ENCODE measurements around the gene SLC49A3. TPM values are rescaled to one million over a fixed set of nuclear protein-coding genes. Genes with fewer than 3 reads are reported as not detected.

SLC49A3 gene
- total and polyA plus RNA-seq, 2 experiments from 2014 or later: 1.3 to 3.7 TPM

DNA sequence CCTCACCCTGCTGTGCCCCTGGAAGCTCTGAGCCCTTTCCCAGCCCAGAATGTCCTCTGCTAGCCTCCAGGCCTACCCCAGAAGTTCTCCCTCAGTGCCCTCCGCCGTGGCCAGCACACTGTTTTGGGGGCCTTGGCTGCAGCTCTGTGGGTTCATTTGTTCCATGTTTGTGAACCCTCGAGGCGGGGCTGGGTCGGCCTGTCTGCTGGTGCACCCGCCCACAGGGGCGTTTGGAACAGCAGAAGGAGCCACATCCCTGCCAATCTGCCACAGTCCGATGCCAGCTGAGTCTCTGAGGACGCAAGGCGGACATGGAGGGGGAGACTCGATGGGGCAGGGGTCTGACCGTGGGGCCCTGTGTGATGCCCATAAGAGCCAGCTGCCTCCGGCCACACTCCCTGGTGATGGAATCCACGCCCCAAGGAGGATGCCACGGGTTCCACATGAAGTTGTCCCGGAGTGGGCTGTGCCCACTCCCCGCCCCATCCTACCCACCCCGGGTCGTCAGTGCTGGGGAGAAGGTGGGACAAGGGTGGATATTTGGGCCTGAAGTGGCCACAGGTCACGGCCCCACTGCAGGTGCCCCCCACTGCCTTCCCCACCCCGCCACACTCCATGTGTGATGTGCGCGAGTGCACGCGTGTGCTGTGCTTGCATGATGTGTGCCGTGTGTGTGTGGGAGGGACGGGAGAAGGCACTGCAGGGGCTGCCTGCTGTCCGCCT, 22.0 kb downstream of the SLC49A3 start (continued):
- TF ChIP-seq, protein P1, sequence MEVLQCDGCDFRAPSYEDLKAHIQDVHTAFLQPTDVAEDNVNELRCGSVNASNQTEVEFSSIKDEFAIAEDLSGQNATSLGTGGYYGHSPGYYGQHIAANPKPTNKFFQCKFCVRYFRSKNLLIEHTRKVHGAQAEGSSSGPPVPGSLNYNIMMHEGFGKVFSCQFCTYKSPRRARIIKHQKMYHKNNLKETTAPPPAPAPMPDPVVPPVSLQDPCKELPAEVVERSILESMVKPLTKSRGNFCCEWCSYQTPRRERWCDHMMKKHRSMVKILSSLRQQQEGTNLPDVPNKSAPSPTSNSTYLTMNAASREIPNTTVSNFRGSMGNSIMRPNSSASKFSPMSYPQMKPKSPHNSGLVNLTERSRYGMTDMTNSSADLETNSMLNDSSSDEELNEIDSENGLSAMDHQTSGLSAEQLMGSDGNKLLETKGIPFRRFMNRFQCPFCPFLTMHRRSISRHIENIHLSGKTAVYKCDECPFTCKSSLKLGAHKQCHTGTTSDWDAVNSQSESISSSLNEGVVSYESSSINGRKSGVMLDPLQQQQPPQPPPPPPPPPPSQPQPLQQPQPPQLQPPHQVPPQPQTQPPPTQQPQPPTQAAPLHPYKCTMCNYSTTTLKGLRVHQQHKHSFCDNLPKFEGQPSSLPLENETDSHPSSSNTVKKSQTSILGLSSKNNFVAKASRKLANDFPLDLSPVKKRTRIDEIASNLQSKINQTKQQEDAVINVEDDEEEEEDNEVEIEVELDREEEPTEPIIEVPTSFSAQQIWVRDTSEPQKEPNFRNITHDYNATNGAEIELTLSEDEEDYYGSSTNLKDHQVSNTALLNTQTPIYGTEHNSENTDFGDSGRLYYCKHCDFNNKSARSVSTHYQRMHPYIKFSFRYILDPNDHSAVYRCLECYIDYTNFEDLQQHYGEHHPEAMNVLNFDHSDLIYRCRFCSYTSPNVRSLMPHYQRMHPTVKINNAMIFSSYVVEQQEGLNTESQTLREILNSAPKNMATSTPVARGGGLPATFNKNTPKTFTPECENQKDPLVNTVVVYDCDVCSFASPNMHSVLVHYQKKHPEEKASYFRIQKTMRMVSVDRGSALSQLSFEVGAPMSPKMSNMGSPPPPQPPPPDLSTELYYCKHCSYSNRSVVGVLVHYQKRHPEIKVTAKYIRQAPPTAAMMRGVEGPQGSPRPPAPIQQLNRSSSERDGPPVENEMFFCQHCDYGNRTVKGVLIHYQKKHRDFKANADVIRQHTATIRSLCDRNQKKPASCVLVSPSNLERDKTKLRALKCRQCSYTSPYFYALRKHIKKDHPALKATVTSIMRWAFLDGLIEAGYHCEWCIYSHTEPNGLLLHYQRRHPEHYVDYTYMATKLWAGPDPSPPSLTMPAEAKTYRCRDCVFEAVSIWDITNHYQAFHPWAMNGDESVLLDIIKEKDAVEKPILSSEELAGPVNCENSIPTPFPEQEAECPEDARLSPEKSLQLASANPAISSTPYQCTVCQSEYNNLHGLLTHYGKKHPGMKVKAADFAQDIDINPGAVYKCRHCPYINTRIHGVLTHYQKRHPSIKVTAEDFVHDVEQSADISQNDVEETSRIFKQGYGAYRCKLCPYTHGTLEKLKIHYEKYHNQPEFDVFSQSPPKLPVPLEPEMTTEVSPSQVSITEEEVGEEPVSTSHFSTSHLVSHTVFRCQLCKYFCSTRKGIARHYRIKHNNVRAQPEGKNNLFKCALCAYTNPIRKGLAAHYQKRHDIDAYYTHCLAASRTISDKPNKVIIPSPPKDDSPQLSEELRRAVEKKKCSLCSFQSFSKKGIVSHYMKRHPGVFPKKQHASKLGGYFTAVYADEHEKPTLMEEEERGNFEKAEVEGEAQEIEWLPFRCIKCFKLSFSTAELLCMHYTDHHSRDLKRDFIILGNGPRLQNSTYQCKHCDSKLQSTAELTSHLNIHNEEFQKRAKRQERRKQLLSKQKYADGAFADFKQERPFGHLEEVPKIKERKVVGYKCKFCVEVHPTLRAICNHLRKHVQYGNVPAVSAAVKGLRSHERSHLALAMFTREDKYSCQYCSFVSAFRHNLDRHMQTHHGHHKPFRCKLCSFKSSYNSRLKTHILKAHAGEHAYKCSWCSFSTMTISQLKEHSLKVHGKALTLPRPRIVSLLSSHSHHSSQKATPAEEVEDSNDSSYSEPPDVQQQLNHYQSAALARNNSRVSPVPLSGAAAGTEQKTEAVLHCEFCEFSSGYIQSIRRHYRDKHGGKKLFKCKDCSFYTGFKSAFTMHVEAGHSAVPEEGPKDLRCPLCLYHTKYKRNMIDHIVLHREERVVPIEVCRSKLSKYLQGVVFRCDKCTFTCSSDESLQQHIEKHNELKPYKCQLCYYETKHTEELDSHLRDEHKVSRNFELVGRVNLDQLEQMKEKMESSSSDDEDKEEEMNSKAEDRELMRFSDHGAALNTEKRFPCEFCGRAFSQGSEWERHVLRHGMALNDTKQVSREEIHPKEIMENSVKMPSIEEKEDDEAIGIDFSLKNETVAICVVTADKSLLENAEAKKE (CRISPR knock-in tag; IDR thresholded peaks at IDR 0.05): no peak
- TF ChIP-seq ZNF331 (CRISPR knock-in tag; IDR thresholded peaks at IDR 0.05; ENCODE audit: low read depth) (no peak), CREB1 (CRISPR knock-in tag; IDR thresholded peaks at IDR 0.05; ENCODE audit: low read depth) (no peak), EZH2phosphoT487 (IDR thresholded peaks at IDR 0.05; ENCODE audit: unreplicated experiment) (no peak)
- TF ChIP-seq, protein P2, sequence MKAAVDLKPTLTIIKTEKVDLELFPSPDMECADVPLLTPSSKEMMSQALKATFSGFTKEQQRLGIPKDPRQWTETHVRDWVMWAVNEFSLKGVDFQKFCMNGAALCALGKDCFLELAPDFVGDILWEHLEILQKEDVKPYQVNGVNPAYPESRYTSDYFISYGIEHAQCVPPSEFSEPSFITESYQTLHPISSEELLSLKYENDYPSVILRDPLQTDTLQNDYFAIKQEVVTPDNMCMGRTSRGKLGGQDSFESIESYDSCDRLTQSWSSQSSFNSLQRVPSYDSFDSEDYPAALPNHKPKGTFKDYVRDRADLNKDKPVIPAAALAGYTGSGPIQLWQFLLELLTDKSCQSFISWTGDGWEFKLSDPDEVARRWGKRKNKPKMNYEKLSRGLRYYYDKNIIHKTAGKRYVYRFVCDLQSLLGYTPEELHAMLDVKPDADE (IDR thresholded peaks at IDR 0.05): no peak

DNA sequence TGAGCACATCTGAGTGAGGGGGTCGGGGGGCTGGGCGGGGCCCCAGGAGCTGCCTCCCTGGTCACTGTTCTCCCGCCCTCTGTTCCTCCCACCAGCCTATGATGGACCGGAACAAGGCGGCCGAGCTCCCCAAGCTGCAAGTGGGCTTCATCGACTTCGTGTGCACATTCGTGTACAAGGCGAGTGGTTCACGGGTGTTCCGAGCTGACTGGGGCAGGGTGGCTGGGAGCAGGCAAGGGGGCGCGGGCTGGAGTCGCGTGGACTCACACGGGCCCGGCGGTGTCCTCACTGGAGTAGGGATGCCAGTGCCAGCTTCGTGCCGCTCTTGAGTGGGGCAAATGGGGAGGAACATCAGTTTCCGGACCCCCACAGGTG, 22.5 kb downstream of the SLC49A3 start:
- no peak overlapping the region for H3K27ac Mint-ChIP-seq
- no peaks in the 10 kb centered on the region; the same call in 2 of the 3 replicates for H3K4me1 Mint-ChIP-seq
- no peaks in the 10 kb centered on the region for H3K79me2 ChIP-seq (replicated peaks; ENCODE audit: insufficient read depth)
- H3K4me3 Mint-ChIP-seq: no peak overlapping the region
- H4K20me1 ChIP-seq (replicated peaks; ENCODE audit: insufficient read depth): no peaks in the 10 kb centered on the region; the same call in 1 of the 2 replicates
- no peaks in the 10 kb centered on the region for H3K9me2 ChIP-seq (ENCODE audit: insufficient read depth)
- DNase-seq (ENCODE audit: low spot score) (no peak), ATAC-seq (no peak)
- H3K4me2 ChIP-seq: no peak overlapping the region
- H3K27me3 Mint-ChIP-seq (ENCODE audit: insufficient read depth, low read depth, poor library complexity): peaks cover 12% of the 10 kb centered on the region
- H3F3A ChIP-seq (replicated peaks; ENCODE audit: low read depth): no peaks in the 10 kb centered on the region; the same call in 1 of the 2 replicates
- peaks cover 11% of the 10 kb centered on the region for H3K36me3 Mint-ChIP-seq (ENCODE audit: low read depth)
- no peaks in the 10 kb centered on the region for H3K4me1 ChIP-seq (ENCODE audit: insufficient read depth)
- TF ChIP-seq, protein P3, sequence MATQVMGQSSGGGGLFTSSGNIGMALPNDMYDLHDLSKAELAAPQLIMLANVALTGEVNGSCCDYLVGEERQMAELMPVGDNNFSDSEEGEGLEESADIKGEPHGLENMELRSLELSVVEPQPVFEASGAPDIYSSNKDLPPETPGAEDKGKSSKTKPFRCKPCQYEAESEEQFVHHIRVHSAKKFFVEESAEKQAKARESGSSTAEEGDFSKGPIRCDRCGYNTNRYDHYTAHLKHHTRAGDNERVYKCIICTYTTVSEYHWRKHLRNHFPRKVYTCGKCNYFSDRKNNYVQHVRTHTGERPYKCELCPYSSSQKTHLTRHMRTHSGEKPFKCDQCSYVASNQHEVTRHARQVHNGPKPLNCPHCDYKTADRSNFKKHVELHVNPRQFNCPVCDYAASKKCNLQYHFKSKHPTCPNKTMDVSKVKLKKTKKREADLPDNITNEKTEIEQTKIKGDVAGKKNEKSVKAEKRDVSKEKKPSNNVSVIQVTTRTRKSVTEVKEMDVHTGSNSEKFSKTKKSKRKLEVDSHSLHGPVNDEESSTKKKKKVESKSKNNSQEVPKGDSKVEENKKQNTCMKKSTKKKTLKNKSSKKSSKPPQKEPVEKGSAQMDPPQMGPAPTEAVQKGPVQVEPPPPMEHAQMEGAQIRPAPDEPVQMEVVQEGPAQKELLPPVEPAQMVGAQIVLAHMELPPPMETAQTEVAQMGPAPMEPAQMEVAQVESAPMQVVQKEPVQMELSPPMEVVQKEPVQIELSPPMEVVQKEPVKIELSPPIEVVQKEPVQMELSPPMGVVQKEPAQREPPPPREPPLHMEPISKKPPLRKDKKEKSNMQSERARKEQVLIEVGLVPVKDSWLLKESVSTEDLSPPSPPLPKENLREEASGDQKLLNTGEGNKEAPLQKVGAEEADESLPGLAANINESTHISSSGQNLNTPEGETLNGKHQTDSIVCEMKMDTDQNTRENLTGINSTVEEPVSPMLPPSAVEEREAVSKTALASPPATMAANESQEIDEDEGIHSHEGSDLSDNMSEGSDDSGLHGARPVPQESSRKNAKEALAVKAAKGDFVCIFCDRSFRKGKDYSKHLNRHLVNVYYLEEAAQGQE (IDR thresholded peaks at IDR 0.05; ENCODE audit: unreplicated experiment): no peak
- no peak for TF ChIP-seq NANOG (IDR thresholded peaks at IDR 0.05; ENCODE audit: borderline replicate concordance)
- no peak for TF ChIP-seq JUNB (IDR thresholded peaks at IDR 0.05; ENCODE audit: unreplicated experiment)
- no peak overlapping the region for H3K27ac ChIP-seq (ENCODE audit: low read depth)
- H2AFZ ChIP-seq: no peak overlapping the region
- H3K27me3 ChIP-seq (ENCODE audit: insufficient read depth): no peaks in the 10 kb centered on the region
- no peaks in the 10 kb centered on the region; the same call in 2 of the 3 replicates for H3K9me3 Mint-ChIP-seq
- no peak overlapping the region for H3K4me3 ChIP-seq
- peaks cover 2% of the 10 kb centered on the region for H3K36me3 ChIP-seq (ENCODE audit: insufficient read depth)
